Lung (tissue), 12 donors: ENCODE results near the gene PPT2. TPM values are rescaled to one million over a fixed set of nuclear protein-coding genes. Genes with fewer than 3 reads are reported as not detected.

Source experiments
- ATAC-seq: fragments of 200-7000 bp; cut with Tn5 transposase; one replicate; pipeline ENCODE4 v1.9.1; 2020; ENCODE audit warnings: moderate number of reproducible peaks; ENCODE audit not compliant: insufficient read depth, low FRiP score
- DNase-seq, 3 donors: peaks; one replicate each; pipeline ENCODE4 v3.0.0-alpha.2; 2013 to 2017
- H3K27ac ChIP-seq, 2 donors: one replicate each; pipeline ENCODE4 v1.5.1; 2013; ENCODE audit warnings: mild to moderate bottlenecking in 2 of 2, moderate library complexity in 2 of 2, control low read depth in 1 of 2, inconsistent platforms in 1 of 2, low read depth in 1 of 2, low read length in 1 of 2
- H3K27me3 ChIP-seq, 3 donors: one replicate each; pipeline ENCODE4 v1.5.1; 2013; ENCODE audit warnings: low read length in 2 of 3; ENCODE audit not compliant: control insufficient read depth in 3 of 3, insufficient read depth in 3 of 3
- H3K36me3 ChIP-seq, 4 donors: one replicate each; pipeline ENCODE4 v1.5.1; 2013; ENCODE audit warnings: low read length in 4 of 4, mild to moderate bottlenecking in 1 of 4, moderate library complexity in 1 of 4; ENCODE audit not compliant: control insufficient read depth in 4 of 4, insufficient read depth in 4 of 4
- H3K4me1 ChIP-seq, 5 donors: one replicate each; pipeline ENCODE4 v1.5.1; 2013; ENCODE audit warnings: low read length in 5 of 5, mild to moderate bottlenecking in 2 of 5, moderate library complexity in 1 of 5; ENCODE audit not compliant: control insufficient read depth in 5 of 5, insufficient read depth in 5 of 5
- H3K4me3 ChIP-seq: one replicate; pipeline ENCODE4 v1.5.1; 2013; ENCODE audit warnings: mild to moderate bottlenecking, control low read depth, moderate library complexity
- H3K9ac ChIP-seq, 2 donors: one replicate each; pipeline ENCODE4 v1.5.1; 2013; ENCODE audit warnings: low read length in 2 of 2, control low read depth in 1 of 2; ENCODE audit not compliant: insufficient read depth in 1 of 2
- H3K9me3 ChIP-seq, 4 donors: one replicate each; pipeline ENCODE4 v1.5.1; 2013; ENCODE audit warnings: low read length in 3 of 4, mild to moderate bottlenecking in 1 of 4, moderate library complexity in 1 of 4; ENCODE audit not compliant: control insufficient read depth in 4 of 4, insufficient read depth in 3 of 4
- WGBS, 2 donors: extraction: QIAGEN DNeasy Blood & Tissue Kit; methylation state at CpG; one replicate each; pipeline ENCODE4 v1.1.7; 2013; 5-methylcytosine and 5-hydroxymethylcytosine counted together
- polyA plus RNA-seq, 2 donors: library from polyadenylated mRNA; stranded (reverse); fragments of 200-250 nt; gene quantifications; one replicate each; pipeline ENCODE4 v1.2.1, GENCODE V29; 2013
- total RNA-seq, 2 donors: library from RNA; depleted of rRNA in 1 of 2; stranded (reverse); fragments of >200 nt in 1 of 2; gene quantifications; one replicate each; pipeline ENCODE4 v1.2.1, GENCODE V29; 2014 to 2021
- TF ChIP-seq, protein P1 (sequence below): IDR thresholded peaks from 2 replicates; pipeline ENCODE4 v1.5.1; 2012; ENCODE audit warnings: mild to moderate bottlenecking; ENCODE audit errors: control extremely low read depth, extremely low read depth
- donor health status: control.
- donor health status: control.
- donor health status: Bipolar disorder and iron deficiency.
- donor health status: healthy.
- donor health status: DM: yes; HTN: yes; CAD: no.

Gene PPT2
- total and polyA plus RNA-seq, 4 donors: 5.7 to 212 (median 11.1) TPM

- peak; percentile 31 to 70 (median 63) for DNase-seq
These were observed 975 bp upstream of the PPT2 start for GRCh38 chr6:32152769-32153563.

DNA sequence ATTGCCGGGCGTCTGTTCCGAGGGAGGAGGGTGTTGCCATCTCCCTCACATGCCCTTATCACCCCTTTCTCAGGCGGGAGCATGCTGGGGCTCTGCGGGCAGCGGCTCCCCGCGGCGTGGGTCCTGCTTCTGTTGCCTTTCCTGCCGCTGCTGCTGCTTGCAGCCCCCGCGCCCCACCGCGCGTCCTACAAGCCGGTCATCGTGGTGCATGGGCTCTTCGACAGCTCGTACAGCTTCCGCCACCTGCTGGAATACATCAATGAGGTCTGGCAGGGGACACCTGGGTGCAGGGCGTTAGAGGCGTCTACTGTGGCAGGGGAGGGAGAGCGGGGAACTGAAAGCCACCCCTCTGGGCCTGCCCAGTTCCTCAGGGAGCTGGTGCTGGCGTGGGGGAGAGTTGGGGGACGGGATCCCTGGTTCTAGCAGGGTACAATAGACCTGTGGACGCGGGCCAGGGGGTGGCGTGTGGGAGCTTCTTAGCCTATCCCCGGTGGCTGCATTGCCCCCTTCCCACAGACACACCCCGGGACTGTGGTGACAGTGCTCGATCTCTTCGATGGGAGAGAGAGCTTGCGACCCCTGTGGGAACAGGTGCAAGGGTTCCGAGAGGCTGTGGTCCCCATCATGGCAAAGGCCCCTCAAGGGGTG, 697 bp downstream of the PPT2 start:
- peaks cover 4 to 26% (median 10%) of the 10 kb centered on the region in 4 donors for H3K36me3 ChIP-seq
- H3K4me3 ChIP-seq: peak overlapping the region; percentile 69
- peak overlapping the region; percentile 78 to 87 for H3K27ac ChIP-seq
- TF ChIP-seq, protein P1, sequence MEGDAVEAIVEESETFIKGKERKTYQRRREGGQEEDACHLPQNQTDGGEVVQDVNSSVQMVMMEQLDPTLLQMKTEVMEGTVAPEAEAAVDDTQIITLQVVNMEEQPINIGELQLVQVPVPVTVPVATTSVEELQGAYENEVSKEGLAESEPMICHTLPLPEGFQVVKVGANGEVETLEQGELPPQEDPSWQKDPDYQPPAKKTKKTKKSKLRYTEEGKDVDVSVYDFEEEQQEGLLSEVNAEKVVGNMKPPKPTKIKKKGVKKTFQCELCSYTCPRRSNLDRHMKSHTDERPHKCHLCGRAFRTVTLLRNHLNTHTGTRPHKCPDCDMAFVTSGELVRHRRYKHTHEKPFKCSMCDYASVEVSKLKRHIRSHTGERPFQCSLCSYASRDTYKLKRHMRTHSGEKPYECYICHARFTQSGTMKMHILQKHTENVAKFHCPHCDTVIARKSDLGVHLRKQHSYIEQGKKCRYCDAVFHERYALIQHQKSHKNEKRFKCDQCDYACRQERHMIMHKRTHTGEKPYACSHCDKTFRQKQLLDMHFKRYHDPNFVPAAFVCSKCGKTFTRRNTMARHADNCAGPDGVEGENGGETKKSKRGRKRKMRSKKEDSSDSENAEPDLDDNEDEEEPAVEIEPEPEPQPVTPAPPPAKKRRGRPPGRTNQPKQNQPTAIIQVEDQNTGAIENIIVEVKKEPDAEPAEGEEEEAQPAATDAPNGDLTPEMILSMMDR: peak; percentile 47
- H3K4me1 ChIP-seq: peaks cover 2 to 37% (median 15%) of the 10 kb centered on the region in 5 donors
- peak overlapping the region; percentile 73 to 74 for H3K9ac ChIP-seq
- H3K27me3 ChIP-seq: peaks cover 0 to 41% (median 22%) of the 10 kb centered on the region in 3 donors
- ATAC-seq (no peak), DNase-seq (peak; percentile 76 to 80 (median 79))
- 5% methylated on average over 33 to 34 of the region's 34 CpGs for WGBS, 2 donors
- H3K9me3 ChIP-seq: no peaks in the 10 kb centered on the region

More at GRCh38 chr6:32152769-32153563, 975 bp upstream of the PPT2 start:
- Histone ChIP-seq H3K9ac (peak overlapping the region in 1 of 2 donors; percentile 79), H3K27ac (peak overlapping the region; percentile 57 to 87), H3K36me3 (peaks cover 0 to 21% (median 4%) of the 10 kb centered on the region in 4 donors), H3K4me1 (peaks cover 2 to 37% (median 17%) of the 10 kb centered on the region in 5 donors), H3K4me3 (no peak overlapping the region), H3K9me3 (no peaks in the 10 kb centered on the region), H3K27me3 (peaks cover 0 to 46% (median 30%) of the 10 kb centered on the region in 3 donors)
- 43 to 56% methylated on average over 35 of the region's 35 CpGs for WGBS, 2 donors
- TF ChIP-seq, protein P1: no peak
- ATAC-seq: no peak

DNA sequence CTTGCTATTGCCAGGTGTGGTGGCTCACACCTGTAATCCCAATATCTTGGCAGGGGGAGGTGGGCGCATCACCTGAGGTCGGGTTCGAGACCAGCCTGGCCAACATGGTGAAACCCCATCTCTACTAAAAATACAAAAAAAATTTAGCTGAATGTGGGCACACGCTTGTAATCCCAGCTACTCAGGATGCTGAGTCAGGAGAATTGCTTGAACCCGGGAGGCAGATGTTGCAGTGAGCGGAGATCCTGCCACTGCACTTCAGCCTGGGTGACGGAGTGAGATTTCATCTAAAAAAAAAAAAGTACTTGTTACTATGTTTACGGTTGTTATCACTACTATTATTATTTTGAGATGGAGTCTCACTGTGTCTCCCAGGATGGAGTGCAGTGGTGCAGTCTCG, 3.0 kb downstream of the PPT2 start:
- no peak for ATAC-seq
- H3K36me3 ChIP-seq: peaks cover 4 to 26% (median 10%) of the 10 kb centered on the region in 4 donors
- 91 to 95% methylated on average over 9 of the region's 9 CpGs for WGBS, 2 donors
- H3K4me1 ChIP-seq: peaks cover 2 to 28% (median 15%) of the 10 kb centered on the region in 5 donors
- DNase-seq: no peak
- no peak overlapping the region for H3K27ac ChIP-seq
- no peak overlapping the region for H3K9ac ChIP-seq
- no peak overlapping the region for H3K4me3 ChIP-seq
- peaks cover 0 to 24% (median 8%) of the 10 kb centered on the region in 3 donors for H3K27me3 ChIP-seq
- TF ChIP-seq, protein P1: no peak
- H3K9me3 ChIP-seq: no peaks in the 10 kb centered on the region
